GM19099 (cell line): ENCODE data around the gene FADS1.

Experiments
- POLR2A ChIP-seq: IDR thresholded peaks from 3 replicates; pipeline ENCODE4 v1.6.1; 2011; ENCODE audit warnings: low read depth; ENCODE audit not compliant: insufficient read length; ENCODE audit errors: extremely low read depth

FADS1 gene

DNA sequence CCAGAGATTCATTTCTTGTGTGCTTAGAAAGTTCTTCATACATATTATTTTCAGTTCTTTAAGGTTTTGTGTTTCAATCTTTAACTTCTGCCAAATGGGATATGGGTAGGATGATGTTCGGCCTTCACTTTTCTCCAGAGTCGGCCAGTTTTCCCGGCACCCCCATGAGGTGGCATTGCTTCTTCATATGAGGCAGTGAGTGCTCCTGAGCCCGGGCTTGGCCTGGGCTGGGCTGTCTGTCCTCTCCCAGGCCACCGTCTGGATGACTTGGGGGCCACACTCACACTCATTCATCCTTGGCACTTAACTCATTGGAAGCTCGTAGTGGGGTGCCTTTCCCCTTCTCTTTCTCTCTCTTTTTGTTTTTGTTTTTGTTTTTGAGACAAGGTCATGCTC, 35.1 kb upstream of the FADS1 start:
- no peak for TF ChIP-seq POLR2A

DNA sequence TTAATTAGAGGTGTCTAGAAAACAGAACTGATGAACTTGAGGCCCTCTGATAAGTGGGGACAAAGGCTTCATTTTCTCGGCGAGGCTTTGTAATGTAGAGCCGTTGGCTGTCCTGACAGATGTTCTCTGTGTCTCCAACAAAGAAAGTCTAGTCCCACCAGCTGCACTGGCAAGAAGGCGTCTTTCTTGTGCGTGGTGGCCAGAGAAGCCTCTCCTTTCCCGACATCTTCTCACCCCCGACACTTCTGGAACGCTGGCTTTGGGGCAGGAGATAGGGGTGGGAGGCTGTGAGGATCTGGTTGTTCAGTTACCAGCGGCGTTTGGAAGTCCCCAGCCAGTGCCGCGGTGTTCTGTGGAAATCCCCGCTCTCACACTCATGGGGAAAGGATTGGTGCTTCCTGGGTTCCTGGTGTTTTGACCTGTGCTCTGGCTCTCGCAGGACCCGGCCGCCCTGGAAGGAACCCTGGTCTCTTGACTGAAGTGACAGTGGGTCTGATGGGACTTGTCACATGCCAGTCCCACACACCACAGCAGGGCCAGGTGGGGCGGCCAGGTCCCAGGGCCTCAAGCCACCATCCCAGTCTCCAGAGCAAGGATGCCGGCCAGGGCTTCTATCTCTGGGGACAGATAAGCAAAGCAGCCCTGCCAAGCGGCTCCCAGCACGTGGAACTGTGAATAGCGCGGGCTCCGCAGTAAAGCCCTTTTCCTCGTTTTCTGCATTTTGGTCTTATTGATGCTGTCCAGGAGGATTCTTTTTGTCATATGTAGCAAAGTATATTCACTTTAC, 34.5 kb upstream of the FADS1 start:
- no peak for TF ChIP-seq POLR2A

DNA sequence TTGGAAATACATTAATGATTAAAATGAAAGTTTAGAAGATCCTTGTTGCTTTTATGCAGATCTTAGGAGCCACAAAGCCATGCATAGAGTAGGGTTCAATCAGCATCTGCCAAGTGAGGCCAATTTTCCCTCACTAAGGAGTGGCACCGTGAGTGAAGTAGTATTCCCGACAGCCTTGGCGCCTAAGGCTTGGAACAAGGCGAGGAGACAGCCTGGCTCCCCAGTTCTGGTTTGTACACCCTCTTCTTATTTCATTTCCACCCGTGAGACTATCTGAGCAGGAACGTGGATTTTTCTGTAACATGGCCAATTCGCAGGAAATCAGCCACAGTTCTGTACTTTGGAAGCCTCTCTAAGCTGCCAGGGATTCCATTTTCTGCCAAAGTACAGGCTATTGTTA, 33.9 kb upstream of the FADS1 start:
- TF ChIP-seq POLR2A: no peak

DNA sequence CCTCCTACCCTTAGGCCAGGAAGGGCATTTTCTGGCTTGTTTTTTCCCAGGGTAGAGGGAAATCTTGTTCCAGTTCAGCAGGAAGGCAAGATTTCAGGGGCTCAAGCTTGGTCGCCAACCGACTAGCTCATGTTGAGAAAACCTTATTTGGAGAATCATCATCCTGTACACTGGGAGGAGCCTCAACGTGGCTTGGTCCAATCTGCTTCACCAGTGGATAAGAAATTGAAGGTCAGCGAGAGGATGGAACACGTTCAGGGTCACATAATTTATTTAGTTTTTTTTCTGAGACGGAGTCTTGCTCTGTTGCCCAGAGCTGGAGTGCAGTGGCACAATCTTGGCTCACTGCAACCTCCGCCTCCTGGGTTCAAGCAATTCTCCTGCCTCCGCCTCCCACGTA, 31.8 kb upstream of the FADS1 start:
- TF ChIP-seq POLR2A: no peak

DNA sequence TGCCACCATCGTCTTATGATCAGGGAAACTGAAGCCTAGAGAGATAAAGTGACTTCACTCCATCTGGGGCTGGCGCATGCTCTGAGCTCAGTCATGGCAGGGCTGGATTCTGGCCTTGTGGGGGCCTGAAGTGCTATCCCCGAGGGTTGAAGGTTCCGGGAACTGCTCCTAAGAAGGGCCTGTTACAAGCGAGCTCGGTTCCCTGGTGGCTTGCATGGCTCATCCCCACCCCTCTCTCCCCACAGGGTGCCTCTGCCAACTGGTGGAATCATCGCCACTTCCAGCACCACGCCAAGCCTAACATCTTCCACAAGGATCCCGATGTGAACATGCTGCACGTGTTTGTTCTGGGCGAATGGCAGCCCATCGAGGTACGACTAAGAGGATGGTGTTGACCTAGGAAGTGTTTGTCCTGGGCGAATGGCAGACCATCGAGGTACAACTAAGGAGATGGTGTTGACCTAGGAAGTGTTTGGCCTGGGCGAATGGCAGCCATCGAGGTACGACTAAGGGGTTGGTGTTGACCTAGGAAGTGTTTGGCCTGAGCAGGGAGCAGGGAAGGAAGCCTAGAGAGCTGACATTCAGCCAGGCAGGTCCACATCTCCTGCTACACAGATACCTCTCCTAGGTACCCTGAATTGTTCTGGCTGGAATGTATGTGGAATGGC, 31.2 kb upstream of the FADS1 start:
- TF ChIP-seq POLR2A: no peak

DNA sequence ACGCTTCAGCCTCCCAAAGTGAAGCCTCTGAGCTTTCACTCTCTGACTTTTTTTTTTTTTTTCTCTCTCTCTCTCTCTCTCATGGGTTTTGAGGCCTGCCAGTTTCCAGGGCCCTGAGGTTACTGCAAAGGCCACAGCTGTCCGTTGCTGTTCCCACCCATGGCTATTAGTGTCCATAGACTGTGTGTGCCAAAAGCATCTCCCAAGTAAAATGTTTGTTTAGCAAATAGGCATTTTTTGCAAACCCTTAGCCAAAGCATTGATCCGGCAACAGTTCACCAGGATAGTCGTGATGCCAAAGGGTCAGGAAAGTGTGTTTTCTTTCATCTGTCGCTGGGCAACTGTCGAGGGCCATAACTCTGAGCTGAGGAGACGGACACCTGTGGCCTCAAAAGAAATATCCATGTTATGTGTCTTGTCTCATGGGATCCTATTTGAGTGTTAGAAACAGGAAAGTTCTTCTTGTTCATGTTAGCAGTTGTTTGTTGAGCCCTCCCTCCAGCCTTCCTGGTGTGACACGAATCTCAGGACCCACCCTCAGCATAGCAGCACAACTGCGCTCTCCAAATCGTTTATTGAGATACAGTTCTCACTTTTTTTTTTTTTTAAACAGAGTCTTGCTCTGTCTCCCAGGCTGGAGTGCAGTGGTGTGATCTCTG, 29.7 kb upstream of the FADS1 start:
- no peak for TF ChIP-seq POLR2A

DNA sequence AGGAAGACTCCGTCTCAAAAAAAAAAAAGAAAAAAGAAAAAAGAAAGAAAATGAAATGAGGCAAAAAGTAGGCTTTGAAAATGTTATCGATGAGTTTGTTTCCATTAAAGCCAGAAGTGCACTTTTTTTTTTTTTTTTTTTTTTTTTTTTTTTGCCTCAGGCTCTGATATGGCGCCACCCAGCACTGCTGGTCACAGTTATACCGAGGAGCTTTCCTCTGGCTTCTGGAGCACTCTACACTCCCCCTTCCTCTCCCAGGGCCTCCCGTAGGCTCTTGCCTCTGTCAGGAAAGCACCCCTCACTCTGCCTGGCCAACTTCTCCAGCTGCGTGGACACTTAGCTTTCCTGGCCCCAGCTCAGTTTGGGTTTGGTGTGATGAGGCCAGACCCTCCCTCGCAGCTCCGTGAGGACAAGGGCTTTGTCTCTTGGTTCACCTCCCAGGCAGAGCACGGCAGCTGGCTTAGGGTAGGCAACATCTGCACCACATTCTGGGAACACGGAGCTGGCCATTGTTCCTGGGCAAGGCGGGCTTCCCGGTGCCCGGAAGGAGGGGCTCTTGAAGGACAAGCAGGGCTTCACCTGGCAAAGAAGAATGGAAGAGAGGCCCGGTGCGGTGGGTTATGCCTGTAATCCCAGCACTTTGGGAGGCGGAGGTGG, 28.2 kb upstream of the FADS1 start:
- no peak for TF ChIP-seq POLR2A

DNA sequence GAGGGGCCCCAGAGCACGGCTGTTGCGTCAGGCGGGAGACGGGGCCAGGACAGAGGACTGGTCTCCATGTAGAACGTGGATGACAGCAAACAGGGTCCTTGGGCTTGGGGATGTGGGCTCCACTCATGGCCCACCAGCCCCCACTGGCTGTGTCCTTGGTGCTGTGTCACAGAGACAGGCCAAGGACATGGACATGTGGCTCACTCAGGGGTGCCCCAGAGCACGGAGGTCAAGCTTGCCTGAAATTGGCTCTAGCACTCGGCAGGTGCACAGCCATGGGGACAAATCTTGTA, 25.7 kb upstream of the FADS1 start:
- TF ChIP-seq POLR2A: no peak

DNA sequence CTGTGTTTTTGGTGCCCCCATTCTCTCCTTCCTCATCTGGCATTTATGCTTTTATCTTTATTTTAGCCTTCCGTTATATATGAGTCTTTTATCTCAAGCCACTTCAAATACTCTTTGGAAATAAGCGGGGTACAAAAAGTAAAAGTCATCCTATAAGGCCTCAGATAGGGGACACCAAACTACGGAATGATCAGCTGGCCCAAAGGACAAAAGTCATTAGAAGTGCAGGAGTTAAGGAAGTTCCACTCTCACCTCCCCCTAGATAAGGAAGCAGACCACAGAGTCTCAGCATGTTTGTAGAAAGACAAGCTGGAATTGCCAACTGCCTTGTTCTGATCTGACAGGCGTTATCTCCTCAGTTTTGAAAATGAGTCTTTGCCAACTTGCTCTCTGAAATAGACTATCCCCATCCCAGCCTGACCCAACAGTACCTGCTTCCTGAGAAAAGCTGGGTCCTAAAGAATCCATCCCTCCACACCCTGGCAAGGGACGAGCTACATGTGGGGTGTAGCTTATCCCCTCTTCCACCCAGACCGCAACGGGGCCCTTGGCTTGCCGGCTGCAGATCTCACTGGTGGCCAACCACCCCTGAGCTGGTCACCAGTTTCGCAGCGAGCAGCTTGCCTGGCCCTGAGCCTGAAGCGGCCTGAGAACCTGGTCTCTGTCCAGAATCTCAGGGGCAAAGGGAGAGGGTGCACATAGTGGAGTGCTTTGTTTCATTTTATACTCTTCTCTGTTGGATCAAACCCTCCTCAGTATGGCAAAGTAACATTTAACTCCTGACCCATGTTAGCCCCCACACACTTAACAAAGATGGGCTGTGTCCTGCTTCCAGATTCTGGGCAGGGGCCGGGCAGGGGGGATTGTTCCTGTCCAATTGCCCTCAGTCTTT, 25.1 kb upstream of the FADS1 start:
- no peak for TF ChIP-seq POLR2A

DNA sequence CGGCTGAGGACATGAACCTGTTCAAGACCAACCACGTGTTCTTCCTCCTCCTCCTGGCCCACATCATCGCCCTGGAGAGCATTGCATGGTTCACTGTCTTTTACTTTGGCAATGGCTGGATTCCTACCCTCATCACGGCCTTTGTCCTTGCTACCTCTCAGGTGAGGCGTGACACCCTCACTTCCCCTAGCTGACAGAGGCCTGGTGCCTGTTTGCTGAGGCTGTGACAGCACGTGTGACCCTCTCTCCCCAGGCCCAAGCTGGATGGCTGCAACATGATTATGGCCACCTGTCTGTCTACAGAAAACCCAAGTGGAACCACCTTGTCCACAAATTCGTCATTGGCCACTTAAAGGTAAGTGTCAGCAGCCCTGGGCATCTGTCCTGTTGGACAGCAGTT, 23.6 kb upstream of the FADS1 start:
- no peak for TF ChIP-seq POLR2A

DNA sequence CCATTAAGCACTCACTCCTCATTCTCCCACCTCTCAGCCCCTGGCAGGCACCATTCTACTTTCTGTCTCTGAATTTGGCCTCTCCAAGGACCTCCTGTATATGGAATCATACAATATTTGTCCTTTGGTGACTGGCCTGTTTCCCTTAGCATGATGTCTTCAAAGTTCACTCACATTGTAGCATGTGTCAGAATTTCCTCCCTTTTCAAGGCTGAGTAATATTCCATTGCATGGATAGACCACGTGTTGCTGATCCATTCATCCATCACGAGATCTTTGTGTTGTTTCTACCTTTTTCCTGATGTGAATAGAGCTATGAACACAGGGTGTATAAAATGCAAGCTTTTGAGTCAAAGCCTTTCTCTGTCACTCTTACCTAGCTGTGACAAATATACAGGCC, 22.9 kb upstream of the FADS1 start:
- TF ChIP-seq POLR2A: no peak

DNA sequence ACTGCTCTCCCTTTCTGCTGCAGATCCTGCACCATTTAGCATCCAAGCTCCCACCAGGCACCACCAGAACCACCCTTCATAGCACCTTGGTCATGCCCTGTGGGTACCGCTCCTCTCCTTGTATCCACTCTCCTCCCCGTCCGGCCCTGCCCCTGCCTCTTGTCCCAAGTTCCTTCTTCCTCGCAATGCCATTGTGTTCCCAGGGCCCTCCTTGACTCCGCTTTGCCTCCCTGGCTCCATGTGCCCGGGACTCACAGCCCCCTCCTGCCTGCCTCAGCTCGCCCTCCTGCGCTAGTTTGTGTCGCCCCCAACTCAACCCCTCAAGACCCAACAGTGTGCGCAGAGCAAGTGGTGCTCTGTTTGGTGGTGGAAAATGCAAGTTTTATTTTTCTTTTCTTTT, 22.1 kb upstream of the FADS1 start:
- no peak for TF ChIP-seq POLR2A

DNA sequence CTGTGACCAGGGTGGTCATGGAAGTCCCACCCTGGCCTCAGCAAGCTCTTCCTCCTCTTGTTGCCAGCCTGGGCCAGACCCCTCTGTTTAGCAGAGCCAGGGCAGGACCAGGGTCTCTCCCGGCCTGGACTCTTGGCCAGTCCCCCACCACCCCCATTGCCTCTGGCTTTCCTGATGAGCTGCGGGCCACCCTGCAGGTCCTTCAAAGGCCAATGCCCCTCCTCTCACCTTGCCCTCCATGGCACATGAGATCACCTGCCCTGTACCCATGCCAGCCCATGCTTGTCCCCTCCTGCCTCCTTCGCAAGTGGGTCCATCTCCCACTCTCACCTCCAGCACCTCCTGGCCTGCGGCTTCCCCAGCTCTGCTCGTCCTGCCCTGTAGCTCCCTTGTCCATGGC, 21.7 kb upstream of the FADS1 start:
- TF ChIP-seq POLR2A: no peak

DNA sequence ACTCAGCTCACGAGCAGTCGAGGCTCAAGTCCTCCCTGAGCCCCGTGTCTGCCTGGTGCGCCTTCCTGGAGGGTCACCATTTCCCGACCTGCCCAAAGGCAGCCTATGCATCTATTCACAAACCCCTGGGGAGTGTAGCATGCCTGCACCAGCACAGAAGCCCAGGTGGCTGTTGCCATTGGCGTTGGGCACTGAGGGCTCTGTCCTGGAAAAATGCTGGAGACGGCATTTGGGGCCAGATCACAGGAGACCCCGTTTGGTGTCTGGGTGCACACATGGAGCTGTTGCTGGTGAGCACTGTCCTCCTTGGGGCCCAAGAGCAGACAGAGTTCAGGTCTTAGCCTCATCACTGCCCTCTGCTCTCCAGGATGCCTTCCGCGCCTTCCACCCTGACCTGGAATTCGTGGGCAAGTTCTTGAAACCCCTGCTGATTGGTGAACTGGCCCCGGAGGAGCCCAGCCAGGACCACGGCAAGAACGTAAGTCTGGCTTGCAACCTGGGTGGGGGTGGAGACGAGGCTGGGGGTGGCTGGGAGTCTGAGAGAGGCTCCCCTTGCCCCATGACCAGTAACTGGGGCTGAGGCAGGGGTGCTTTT, 20.7 kb upstream of the FADS1 start:
- TF ChIP-seq POLR2A: no peak
